NB4 (cell line): ENCODE data around the gene METTL23.
A peak's percentile ranks its signal among the peaks of the same experiment; 100 is the strongest.
"Not testable (repeated sequence)": the region's sequence is repeated elsewhere in the genome, so short reads cannot be mapped to it uniquely, and the experiment has no call there.

Source experiments
- DNase-seq: peaks from one replicate; pipeline ENCODE4 v3.0.0; 2010; ENCODE audit warnings: low read depth
- H3K4me3 ChIP-seq: one replicate; pipeline ENCODE4 v1.5.1; 2011; ENCODE audit warnings: mild to moderate bottlenecking, low read depth, low read length, moderate library complexity
- MYC ChIP-seq: IDR thresholded peaks from 2 replicates; pipeline ENCODE4 v1.6.1; 2011; ENCODE audit warnings: low read depth, low read length
- POLR2A ChIP-seq: IDR thresholded peaks from 2 replicates; pipeline ENCODE4 v1.6.1; 2011; ENCODE audit warnings: mild to moderate bottlenecking; ENCODE audit not compliant: insufficient read length; ENCODE audit errors: extremely low read depth
- TF ChIP-seq, protein P1 (sequence below): IDR thresholded peaks from 2 replicates; pipeline ENCODE4 v1.6.1; 2011; ENCODE audit warnings: low read depth, low read length
- TF ChIP-seq, protein P2 (sequence below): IDR thresholded peaks from one replicate; pipeline ENCODE4 v1.5.1; 2012; ENCODE audit warnings: low read depth, low read length

Gene METTL23

DNA sequence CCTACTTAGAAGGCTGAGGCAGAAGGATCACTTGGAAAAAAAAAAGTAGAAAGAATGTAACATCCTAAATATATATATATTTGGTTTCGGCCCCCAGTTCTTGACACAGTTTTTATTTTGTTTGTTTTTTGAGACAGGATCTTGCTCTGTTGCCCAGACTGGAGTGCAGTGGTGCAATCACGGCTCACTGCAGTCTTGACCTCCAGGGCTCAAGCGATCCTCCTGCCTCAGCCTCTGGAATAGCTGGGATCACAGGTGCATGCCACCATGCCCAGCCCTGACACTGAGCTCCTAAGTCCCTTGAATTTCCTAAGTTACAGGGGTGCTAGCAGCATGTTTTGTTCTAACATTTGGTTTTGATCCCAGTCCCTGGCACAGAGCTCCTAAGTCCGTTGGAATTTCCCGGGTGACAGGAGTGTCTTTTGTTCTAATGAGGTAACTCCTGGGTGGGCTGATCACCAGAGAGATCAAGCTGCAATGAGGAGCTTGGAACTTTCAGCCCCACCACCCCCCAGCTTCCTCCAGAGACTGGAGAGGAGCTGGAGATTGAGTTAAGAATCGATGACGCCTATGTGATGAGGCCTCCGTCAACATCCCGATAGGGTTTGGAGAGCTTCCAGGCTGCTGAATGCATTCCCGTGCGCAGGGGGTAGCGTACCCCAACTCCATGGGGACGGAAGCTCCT is 35.9 kb upstream of the METTL23 start:
- H3K4me3 ChIP-seq: no peak overlapping the region
- TF ChIP-seq MYC (no peak), POLR2A (no peak)
- TF ChIP-seq, protein P1, sequence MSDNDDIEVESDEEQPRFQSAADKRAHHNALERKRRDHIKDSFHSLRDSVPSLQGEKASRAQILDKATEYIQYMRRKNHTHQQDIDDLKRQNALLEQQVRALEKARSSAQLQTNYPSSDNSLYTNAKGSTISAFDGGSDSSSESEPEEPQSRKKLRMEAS: no peak
- TF ChIP-seq, protein P2, sequence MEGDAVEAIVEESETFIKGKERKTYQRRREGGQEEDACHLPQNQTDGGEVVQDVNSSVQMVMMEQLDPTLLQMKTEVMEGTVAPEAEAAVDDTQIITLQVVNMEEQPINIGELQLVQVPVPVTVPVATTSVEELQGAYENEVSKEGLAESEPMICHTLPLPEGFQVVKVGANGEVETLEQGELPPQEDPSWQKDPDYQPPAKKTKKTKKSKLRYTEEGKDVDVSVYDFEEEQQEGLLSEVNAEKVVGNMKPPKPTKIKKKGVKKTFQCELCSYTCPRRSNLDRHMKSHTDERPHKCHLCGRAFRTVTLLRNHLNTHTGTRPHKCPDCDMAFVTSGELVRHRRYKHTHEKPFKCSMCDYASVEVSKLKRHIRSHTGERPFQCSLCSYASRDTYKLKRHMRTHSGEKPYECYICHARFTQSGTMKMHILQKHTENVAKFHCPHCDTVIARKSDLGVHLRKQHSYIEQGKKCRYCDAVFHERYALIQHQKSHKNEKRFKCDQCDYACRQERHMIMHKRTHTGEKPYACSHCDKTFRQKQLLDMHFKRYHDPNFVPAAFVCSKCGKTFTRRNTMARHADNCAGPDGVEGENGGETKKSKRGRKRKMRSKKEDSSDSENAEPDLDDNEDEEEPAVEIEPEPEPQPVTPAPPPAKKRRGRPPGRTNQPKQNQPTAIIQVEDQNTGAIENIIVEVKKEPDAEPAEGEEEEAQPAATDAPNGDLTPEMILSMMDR: no peak
- no peak for DNase-seq

DNA sequence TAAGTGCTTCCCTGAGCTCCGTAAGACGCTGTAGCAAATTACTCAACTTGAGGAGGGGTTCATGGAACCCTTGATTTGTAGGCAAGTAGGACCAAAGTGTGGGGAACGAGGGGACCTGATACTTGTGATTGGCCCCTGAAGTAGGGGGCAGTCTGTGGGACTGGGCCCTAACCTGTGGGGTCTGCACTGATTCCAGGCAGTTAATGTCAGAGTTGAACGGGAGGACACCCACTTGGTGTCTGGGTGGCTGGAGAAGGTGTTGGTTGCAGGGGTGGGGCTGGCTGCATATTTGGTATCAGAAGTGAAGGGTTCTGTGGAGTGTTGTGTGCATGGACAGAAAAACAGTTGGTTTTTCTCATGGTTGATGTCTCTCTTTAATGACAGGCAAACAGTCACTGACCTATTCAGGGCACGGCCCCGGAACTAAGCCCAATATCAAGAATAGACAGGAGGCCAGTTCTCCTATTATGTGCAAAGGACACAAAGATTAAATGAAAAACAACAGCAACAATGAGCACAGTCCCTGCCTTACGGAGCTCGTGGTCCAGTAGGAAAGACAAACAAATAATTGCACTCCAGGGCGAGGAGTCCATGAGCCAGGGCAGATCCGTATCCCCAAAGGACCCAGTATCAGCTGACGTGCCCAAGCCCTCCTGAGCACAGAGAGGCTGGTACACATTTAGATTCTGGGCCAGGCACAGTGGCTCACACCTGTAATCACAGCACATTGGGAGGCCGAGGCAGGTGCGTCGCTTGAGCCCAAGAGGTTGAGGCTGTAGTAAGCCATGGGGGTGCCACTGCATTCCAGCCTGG is 35.1 kb upstream of the METTL23 start:
- TF ChIP-seq MYC: no peak
- no peak for TF ChIP-seq POLR2A
- TF ChIP-seq, protein P1: no peak
- TF ChIP-seq, protein P2: no peak
- DNase-seq: no peak
- H3K4me3 ChIP-seq: no peak overlapping the region

DNA sequence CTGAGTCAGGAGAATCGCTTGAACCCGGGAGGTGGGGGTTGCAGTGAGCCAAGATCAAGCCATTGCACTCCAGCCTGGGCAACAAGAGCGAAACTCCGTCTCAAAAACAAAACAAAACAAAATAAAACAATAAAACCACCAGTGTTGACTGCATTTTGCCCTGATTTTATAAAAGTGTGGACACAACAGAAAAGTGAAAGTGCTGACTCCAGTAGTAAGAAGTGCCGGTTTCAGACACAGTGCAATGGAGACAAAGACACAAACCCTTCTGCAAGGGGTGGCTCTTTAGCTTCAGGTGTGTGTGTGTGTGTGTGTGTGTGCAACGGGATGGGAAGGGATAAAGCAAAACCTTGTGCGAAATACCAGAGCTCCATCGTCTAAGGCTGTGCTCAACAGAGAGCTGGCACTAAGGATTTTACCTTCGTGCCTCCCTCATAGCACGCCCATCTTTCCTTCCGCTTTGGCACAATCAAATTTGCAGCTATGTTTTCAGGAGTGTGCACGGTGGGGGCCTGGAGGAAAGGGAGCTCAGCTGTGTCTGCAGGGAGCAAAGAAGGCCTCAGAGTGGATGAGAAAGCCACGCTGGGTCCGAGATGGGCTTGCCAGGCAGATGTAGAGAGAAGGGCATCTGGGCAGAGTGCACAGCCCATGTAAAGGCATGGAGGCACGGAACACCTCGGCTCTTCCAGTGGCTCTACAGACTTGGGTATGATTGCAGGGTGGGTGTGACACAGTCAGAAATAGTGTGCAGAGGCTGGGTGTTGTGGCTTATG is 31.4 kb upstream of the METTL23 start:
- no peak for TF ChIP-seq MYC
- no peak overlapping the region for H3K4me3 ChIP-seq
- DNase-seq: no peak

DNA sequence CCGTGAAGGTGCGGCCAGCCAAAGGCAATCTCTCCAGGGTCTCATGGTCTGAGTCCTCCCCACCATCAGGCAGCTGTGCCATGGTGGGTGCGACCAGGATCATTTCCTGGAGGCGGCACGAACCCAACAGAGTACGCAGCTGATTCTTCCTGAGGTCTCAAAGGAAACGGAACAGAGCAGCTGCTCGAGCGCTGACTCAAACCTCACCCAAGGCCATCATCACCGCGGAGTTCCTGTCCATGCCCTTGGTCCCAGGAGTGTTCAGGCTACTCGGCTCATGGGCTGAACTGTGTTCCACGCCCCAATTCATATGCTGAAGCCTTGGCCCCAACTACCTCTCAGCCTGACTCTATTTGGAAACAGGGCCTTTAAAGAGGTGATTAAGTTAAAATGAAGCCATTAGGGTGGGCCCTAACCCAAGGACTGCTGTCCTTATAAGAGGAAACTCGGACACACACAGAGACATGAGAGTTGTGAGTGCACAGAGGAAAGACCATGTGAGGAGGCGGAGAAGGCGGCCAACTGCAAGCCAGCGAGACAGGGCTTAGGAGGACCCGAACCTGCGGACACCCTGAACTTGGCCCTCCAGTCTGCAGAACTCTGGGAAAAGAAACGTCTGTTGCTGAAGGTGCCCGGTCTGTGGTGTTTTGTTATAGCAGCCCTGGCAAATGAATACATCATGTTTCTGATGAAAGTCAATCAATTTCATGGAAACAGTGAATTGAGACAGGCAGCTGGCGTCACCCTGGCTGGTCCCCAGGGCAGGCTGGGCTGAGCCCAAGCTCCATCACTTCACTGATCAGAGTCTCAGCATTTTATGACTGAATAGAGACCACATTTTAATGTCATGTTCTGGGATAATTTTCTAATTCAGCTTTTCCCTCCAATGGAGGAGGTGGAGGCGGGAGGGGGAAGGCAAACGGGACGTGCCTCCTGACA is 29.6 kb upstream of the METTL23 start:
- H3K4me3 ChIP-seq: no peak overlapping the region
- DNase-seq: peak; percentile 79
- TF ChIP-seq, protein P2: no peak
- no peak for TF ChIP-seq MYC
- TF ChIP-seq, protein P1: 0 out of 2 replicates have a peak, but pooled peaks have one; percentile 22
- TF ChIP-seq POLR2A: no peak

DNA sequence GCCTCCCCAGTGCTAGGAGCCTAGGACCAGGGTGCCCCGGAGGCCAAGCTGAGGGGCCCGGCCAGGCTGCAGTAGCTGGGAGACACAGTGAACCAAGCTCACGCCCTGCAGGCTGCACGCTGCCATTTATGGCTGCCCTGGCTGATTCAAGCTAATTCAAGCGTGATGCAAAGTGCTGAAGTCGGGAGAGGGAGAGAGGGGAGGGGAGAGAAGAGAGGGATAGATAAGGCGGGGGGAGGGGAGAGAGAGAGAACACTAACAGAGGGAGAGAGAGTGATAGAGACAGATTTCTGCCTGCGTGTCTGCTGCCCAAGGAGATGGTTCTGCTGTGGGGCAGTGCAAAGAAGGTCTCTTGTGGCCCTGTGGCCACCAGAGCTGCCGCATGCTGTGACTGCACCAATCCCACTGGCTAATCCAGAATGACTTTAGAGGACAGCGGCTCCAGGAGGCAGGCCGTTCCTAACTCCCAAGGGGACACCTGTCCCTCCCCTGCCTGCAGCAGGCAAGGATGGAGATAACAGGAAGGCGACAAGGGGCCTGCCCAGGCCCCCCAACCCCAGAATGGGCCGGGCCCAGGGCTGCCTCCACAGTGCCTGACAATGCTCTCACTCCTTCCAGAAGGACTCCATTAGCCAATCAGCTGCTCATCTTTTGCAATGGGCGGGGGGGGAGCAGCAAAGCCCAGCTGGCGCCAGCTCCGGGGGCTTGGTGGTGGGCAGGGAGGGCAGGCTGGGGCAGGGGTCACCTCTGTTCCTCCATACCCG is 28.8 kb upstream of the METTL23 start:
- H3K4me3 ChIP-seq: no peak overlapping the region
- DNase-seq: no peak
- TF ChIP-seq, protein P1: no peak
- no peak for TF ChIP-seq MYC
- no peak for TF ChIP-seq POLR2A
- TF ChIP-seq, protein P2: no peak

DNA sequence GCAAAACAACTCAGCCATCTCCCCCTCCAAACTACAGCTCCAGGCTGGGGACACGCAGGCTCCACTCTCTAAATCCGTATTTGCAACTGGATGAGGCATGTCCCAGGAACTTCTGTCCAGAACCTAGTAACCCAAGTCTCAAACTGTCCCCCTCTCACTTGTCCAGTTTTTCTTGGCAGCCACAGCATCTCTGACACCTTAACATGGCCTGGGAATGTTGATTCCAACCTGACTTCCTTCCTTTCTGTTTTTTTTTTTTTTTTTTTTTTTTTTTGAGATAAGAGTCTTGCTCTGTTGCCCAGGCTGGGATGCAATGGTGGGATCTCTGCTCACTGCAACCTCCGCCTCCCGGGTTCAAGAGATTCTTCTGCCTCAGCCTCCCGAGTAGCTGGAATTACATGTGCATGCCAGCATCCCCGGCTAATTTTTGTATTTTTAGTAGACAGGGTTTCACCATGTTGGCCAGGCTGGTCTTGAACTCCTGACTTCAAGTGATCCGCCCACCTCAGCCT is 28.1 kb upstream of the METTL23 start:
- not testable (repeated sequence) for H3K4me3 ChIP-seq, DNase-seq
